Liver (tissue), 9 donors: Measurements from ENCODE around the gene KXD1. TPM values are rescaled to one million over a fixed set of nuclear protein-coding genes. Genes with fewer than 3 reads are reported as not detected.
A peak's percentile ranks its signal among the peaks of the same experiment; 100 is the strongest.

Experiments used
- DNase-seq: peaks from one replicate; pipeline ENCODE4 v3.0.0-alpha.2; 2017; ENCODE audit warnings: low spot score
- H3K27ac ChIP-seq, 2 donors: one replicate each; pipeline ENCODE4 v1.7.0; 2013; ENCODE audit warnings: inconsistent platforms in 2 of 2, low read length in 2 of 2, control low read depth in 1 of 2, low read depth in 1 of 2, mild to moderate bottlenecking in 1 of 2
- H3K27me3 ChIP-seq, 4 donors: one replicate each; pipeline versions ENCODE4 v1.6.1 to v1.7.0; 2013; ENCODE audit warnings: low read length in 3 of 4, inconsistent platforms in 1 of 4, mild to moderate bottlenecking in 1 of 4, moderate library complexity in 1 of 4; ENCODE audit not compliant: control insufficient read depth in 4 of 4, insufficient read depth in 4 of 4
- H3K36me3 ChIP-seq, 4 donors: one replicate each; pipeline versions ENCODE4 v1.6.1 to v1.7.0; 2013; ENCODE audit warnings: low read length in 3 of 4, mild to moderate bottlenecking in 3 of 4, low read depth in 1 of 4, moderate library complexity in 1 of 4; ENCODE audit not compliant: control insufficient read depth in 4 of 4, insufficient read depth in 3 of 4
- H3K4me1 ChIP-seq, 4 donors: one replicate each; pipeline versions ENCODE4 v1.6.1 to v1.7.0; 2013; ENCODE audit warnings: low read length in 3 of 4, mild to moderate bottlenecking in 3 of 4, moderate library complexity in 1 of 4; ENCODE audit not compliant: control insufficient read depth in 4 of 4, insufficient read depth in 4 of 4
- H3K4me3 ChIP-seq, 3 donors: one replicate each; pipeline versions ENCODE4 v1.6.1 to v1.7.0; 2013; ENCODE audit warnings: low read length in 3 of 3, control low read depth in 1 of 3, low read depth in 1 of 3, mild to moderate bottlenecking in 1 of 3
- H3K9ac ChIP-seq, 2 donors: one replicate each; pipeline ENCODE4 v1.7.0; 2013; ENCODE audit warnings: low read length in 2 of 2, mild to moderate bottlenecking in 2 of 2, moderate library complexity in 2 of 2, control low read depth in 1 of 2, low read depth in 1 of 2
- H3K9me3 ChIP-seq, 4 donors: one replicate each; pipeline versions ENCODE4 v1.6.1 to v1.7.0; 2013; ENCODE audit warnings: low read length in 3 of 4; ENCODE audit not compliant: control insufficient read depth in 4 of 4
- FOXA1 ChIP-seq: IDR thresholded peaks from 2 replicates; pipeline ENCODE4 v1.6.1; 2016; ENCODE audit warnings: antibody characterized with exemption
- FOXA2 ChIP-seq: IDR thresholded peaks from 2 replicates; pipeline ENCODE4 v1.6.1; 2016; ENCODE audit warnings: antibody characterized with exemption
- HNF4A ChIP-seq, 2 donors: conservative IDR thresholded peaks; 2 replicates each; pipeline ENCODE4 v1.6.1; 2016; ENCODE audit warnings: antibody characterized with exemption in 2 of 2, mild to moderate bottlenecking in 2 of 2
- HNF4G ChIP-seq: IDR thresholded peaks from 2 replicates; pipeline ENCODE4 v1.6.1; 2016; ENCODE audit warnings: antibody characterized with exemption
- JUND ChIP-seq, 2 donors: IDR thresholded peaks; 2 replicates each; pipeline ENCODE4 v1.6.1; 2016; ENCODE audit warnings: antibody characterized with exemption in 2 of 2
- NR2F2 ChIP-seq: IDR thresholded peaks from 2 replicates; pipeline ENCODE4 v1.6.1; 2016; ENCODE audit warnings: antibody characterized with exemption
- RXRA ChIP-seq, 2 donors: IDR thresholded peaks; 2 replicates each; pipeline ENCODE4 v1.6.1; 2017 to 2018; ENCODE audit warnings: antibody characterized with exemption in 2 of 2, mild to moderate bottlenecking in 1 of 2
- SP1 ChIP-seq: IDR thresholded peaks from 2 replicates; pipeline ENCODE4 v1.6.1; 2018; ENCODE audit warnings: antibody characterized with exemption, mild to moderate bottlenecking
- TAF1 ChIP-seq: conservative IDR thresholded peaks from 2 replicates; pipeline ENCODE4 v1.6.1; 2016; ENCODE audit warnings: antibody characterized with exemption, mild to moderate bottlenecking
- YY1 ChIP-seq: IDR thresholded peaks from 2 replicates; pipeline ENCODE4 v1.6.1; 2016; ENCODE audit warnings: antibody characterized with exemption, mild to moderate bottlenecking
- WGBS: extraction: QIAGEN DNeasy Blood & Tissue Kit; methylation state at CpG from one replicate; pipeline ENCODE4 v1.1.7; 2013; 5-methylcytosine and 5-hydroxymethylcytosine counted together
- polyA plus RNA-seq, 2 donors: library from polyadenylated mRNA; stranded (reverse) in 1 of 2; unstranded in 1 of 2; fragments of 200-250 nt in 1 of 2; fragments of >200 nt in 1 of 2; fragmentation: Nextera tagmentation in 1 of 2; extraction: Ambion mirVana in 1 of 2; gene quantifications; one replicate each; pipeline versions ENCODE4 v1.2.1 to v1.2.3, GENCODE V29; 2013 to 2015
- total RNA-seq, 2 donors: library from RNA; depleted of rRNA; stranded (reverse); fragments of >200 nt; gene quantifications; one replicate each; pipeline ENCODE4 v1.2.3, GENCODE V29; 2014
- TF ChIP-seq, protein P1 (sequence below): IDR thresholded peaks from 2 replicates; pipeline ENCODE4 v1.6.1; 2016; ENCODE audit warnings: antibody characterized with exemption
- TF ChIP-seq, protein P2 (sequence below): fragments of 150-350 bp; IDR thresholded peaks from 2 replicates; pipeline ENCODE4 v1.5.1; 2017; ENCODE audit warnings: improper control_type of control experiment, low read depth, low read length; ENCODE audit not compliant: missing input control
- TF ChIP-seq, protein P3 (sequence below): IDR thresholded peaks from 2 replicates; pipeline ENCODE4 v1.6.1; 2016; ENCODE audit warnings: antibody characterized with exemption, mild to moderate bottlenecking
- donor health status: healthy.
- donor health status: healthy.
- donor health status: healthy.
- donor health status: healthy.
- donor health status: healthy.

Gene KXD1
- total and polyA plus RNA-seq, 4 donors: 31.8 to 53.6 (median 43.4) TPM

DNA sequence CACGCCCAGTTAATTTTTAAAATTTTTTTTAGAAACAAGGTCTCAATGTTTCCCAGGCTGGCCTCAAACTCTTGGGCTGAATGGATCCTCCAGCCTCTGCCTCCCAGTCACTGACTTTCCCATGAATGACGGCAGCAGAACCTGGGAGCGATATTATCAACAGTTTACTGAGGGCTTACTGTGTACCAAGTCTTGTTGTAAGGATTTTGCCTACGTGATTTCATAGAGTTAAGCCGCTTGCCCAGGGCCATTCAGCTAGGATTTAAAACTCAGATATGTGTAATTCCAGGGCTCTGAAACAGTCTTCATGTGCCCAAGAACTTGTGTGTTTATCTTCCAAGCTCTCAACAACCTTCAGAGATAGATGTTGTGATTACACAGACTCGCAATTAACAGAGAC is 6.0 kb upstream of the KXD1 start (continued):
- TF ChIP-seq, protein P1, sequence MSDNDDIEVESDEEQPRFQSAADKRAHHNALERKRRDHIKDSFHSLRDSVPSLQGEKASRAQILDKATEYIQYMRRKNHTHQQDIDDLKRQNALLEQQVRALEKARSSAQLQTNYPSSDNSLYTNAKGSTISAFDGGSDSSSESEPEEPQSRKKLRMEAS: no peak

DNA sequence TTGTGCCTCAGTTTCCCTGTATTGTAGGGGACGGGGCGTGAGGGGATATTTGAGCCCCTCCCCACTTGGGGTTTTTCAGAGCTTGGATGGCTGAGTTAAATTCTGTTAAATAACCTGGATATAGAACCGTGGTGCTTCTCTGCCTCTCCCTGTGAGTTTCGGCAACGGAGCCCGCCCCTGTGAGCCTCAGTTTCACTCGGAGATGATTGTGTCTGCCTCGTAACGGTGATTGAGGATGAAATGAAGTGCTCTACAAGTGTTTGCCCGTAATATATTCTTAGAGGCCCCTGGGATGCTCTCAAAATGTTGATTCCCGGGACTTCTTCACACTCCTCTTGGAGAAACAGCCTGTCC is 509 bp downstream of the KXD1 start:
- TF ChIP-seq HNF4G (no peak), NR2F2 (no peak), TAF1 (no peak), JUND (IDR thresholded peaks at IDR 0.05) (no peak), SP1 (no peak), HNF4A (conservative IDR thresholded peaks at IDR 0.05) (no peak), FOXA1 (no peak), RXRA (IDR thresholded peaks at IDR 0.05) (no peak)
- TF ChIP-seq, protein P2, sequence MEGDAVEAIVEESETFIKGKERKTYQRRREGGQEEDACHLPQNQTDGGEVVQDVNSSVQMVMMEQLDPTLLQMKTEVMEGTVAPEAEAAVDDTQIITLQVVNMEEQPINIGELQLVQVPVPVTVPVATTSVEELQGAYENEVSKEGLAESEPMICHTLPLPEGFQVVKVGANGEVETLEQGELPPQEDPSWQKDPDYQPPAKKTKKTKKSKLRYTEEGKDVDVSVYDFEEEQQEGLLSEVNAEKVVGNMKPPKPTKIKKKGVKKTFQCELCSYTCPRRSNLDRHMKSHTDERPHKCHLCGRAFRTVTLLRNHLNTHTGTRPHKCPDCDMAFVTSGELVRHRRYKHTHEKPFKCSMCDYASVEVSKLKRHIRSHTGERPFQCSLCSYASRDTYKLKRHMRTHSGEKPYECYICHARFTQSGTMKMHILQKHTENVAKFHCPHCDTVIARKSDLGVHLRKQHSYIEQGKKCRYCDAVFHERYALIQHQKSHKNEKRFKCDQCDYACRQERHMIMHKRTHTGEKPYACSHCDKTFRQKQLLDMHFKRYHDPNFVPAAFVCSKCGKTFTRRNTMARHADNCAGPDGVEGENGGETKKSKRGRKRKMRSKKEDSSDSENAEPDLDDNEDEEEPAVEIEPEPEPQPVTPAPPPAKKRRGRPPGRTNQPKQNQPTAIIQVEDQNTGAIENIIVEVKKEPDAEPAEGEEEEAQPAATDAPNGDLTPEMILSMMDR: no peak
- WGBS: 6% methylated on average over 11 of the region's 11 CpGs
- H3K4me1 ChIP-seq: peaks cover 2 to 13% (median 7%) of the 10 kb centered on the region in 4 donors

DNA sequence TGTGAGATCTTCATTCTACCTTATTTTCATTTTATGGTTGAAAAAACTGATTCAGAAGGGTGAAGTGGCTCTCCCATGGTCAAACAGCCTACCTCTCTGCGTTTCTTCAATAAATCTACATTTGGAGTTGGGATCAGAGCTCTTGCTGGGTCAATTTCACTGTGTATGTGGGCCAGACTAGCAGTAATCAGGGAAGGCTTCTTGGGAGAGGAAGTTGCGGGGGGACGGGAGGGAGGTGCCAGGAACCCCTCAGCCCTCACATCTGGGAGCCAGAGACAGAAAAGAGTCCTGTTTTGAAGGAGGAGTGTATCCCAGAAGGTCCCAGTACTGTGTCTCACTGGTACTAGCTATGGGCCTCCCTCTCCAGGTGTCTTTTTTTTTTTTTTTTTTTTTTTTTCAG is 934 bp downstream of the KXD1 start:
- 64% methylated on average over 3 of the region's 3 CpGs for WGBS
- Histone ChIP-seq H3K4me1 (peaks cover 2 to 13% (median 7%) of the 10 kb centered on the region in 4 donors), H3K27me3 (no peaks in the 10 kb centered on the region), H3K9ac (peak overlapping the region; percentile 55 to 99), H3K27ac (peak overlapping the region; percentile 82 to 98), H3K36me3 (peaks cover 0 to 6% (median 0%) of the 10 kb centered on the region in 4 donors), H3K4me3 (peak overlapping the region; percentile 56 to 90 (median 84)), H3K9me3 (no peaks in the 10 kb centered on the region)
- DNase-seq: no peak
- TF ChIP-seq, protein P1: no peak
- TF ChIP-seq FOXA2: no peak
- no peak for TF ChIP-seq RXRA (IDR thresholded peaks at IDR 0.05)
- TF ChIP-seq HNF4G: no peak
- no peak for TF ChIP-seq YY1
- TF ChIP-seq FOXA1: no peak
- TF ChIP-seq, protein P3, sequence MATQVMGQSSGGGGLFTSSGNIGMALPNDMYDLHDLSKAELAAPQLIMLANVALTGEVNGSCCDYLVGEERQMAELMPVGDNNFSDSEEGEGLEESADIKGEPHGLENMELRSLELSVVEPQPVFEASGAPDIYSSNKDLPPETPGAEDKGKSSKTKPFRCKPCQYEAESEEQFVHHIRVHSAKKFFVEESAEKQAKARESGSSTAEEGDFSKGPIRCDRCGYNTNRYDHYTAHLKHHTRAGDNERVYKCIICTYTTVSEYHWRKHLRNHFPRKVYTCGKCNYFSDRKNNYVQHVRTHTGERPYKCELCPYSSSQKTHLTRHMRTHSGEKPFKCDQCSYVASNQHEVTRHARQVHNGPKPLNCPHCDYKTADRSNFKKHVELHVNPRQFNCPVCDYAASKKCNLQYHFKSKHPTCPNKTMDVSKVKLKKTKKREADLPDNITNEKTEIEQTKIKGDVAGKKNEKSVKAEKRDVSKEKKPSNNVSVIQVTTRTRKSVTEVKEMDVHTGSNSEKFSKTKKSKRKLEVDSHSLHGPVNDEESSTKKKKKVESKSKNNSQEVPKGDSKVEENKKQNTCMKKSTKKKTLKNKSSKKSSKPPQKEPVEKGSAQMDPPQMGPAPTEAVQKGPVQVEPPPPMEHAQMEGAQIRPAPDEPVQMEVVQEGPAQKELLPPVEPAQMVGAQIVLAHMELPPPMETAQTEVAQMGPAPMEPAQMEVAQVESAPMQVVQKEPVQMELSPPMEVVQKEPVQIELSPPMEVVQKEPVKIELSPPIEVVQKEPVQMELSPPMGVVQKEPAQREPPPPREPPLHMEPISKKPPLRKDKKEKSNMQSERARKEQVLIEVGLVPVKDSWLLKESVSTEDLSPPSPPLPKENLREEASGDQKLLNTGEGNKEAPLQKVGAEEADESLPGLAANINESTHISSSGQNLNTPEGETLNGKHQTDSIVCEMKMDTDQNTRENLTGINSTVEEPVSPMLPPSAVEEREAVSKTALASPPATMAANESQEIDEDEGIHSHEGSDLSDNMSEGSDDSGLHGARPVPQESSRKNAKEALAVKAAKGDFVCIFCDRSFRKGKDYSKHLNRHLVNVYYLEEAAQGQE: no peak

More for the DNA sequence above, 509 bp downstream of the KXD1 start:
- no peaks in the 10 kb centered on the region for H3K9me3 ChIP-seq
- H3K27ac ChIP-seq: peak overlapping the region; percentile 82 to 98
- H3K36me3 ChIP-seq: peaks cover 0 to 5% (median 0%) of the 10 kb centered on the region in 4 donors
- H3K27me3 ChIP-seq: no peaks in the 10 kb centered on the region
- peak overlapping the region; percentile 55 to 99 for H3K9ac ChIP-seq
- no peak for DNase-seq
- H3K4me3 ChIP-seq: peak overlapping the region; percentile 56 to 90 (median 84)
